OCI-M2 (cell line): ENCODE measurements around the gene TAF12.
"Not testable (repeated sequence)": the region's sequence is repeated elsewhere in the genome, so short reads cannot be mapped to it uniquely, and the experiment has no call there.

Source experiments
- DNase-seq: peaks from one replicate; lab custom pipeline; 2025; ENCODE audit not compliant: unreplicated experiment; lab: John Stamatoyannopoulos, UW

The TAF12 gene

GRCh38 chr1:28582248-28582615 is 60.6 kb downstream of the TAF12 start:
- no peak for DNase-seq

- DNase-seq = peak; percentile 55
Observed at GRCh38 chr1:28581531-28582247, 61.2 kb downstream of the TAF12 start.

GRCh38 chr1:28580722-28581530 is 61.9 kb downstream of the TAF12 start:
- DNase-seq = no peak

- DNase-seq = no peak
Observed at GRCh38 chr1:28579401-28579800, 63.5 kb downstream of the TAF12 start.

- no peak for DNase-seq
Observed at GRCh38 chr1:28578696-28579218, 64.1 kb downstream of the TAF12 start.

GRCh38 chr1:28577738-28578536 is 64.9 kb downstream of the TAF12 start:
- no peak for DNase-seq

GRCh38 chr1:28577052-28577678 is 65.7 kb downstream of the TAF12 start:
- no peak for DNase-seq

- DNase-seq = no peak
Observed at GRCh38 chr1:28573564-28573963, 69.3 kb downstream of the TAF12 start.

GRCh38 chr1:28572891-28573290 is 70.0 kb downstream of the TAF12 start:
- not testable (repeated sequence) for DNase-seq

GRCh38 chr1:28571911-28572310 is 71.0 kb downstream of the TAF12 start:
- no peak for DNase-seq

- DNase-seq = no peak
Observed at GRCh38 chr1:28566931-28567330, 75.9 kb downstream of the TAF12 start.

- no peak for DNase-seq
Observed at GRCh38 chr1:28565726-28566125, 77.1 kb downstream of the TAF12 start.

GRCh38 chr1:28565040-28565439 is 77.8 kb downstream of the TAF12 start:
- no peak for DNase-seq

GRCh38 chr1:28564310-28564709 is 78.6 kb downstream of the TAF12 start:
- no peak for DNase-seq

- no peak for DNase-seq
Observed at GRCh38 chr1:28560886-28561285, 82.0 kb downstream of the TAF12 start.
